SH-SY5Y (cell line): ENCODE results near the gene CIBAR2.

Experiments
- GATA2 ChIP-seq: IDR thresholded peaks from 2 replicates; pipeline ENCODE4 v1.6.1; 2011; ENCODE audit warnings: mild to moderate bottlenecking, low read depth, low read length
- GATA3 ChIP-seq: IDR thresholded peaks from 2 replicates; pipeline ENCODE4 v1.6.1; 2011; ENCODE audit warnings: low read depth, mild to moderate bottlenecking, low read length, moderate library complexity

DNA sequence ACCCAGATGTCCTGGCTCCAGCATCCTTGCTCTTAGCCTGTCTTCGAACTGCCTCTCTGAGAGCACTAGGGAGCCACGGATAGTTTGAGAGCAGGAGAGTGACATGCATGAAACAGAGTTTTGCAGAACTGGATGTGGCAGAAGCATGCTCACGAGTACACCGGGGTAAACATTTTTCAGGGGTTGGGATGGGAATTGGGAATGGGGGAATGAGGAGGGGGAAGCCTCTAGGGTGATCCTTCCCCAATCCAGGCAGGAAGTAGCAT lies 34.2 kb upstream of the CIBAR2 start:
- TF ChIP-seq GATA2: no peak
- TF ChIP-seq GATA3: no peak
